ENCODE measurements around the gene NADSYN1.
A peak's percentile ranks its signal among the peaks of the same experiment; 100 is the strongest.

Gene NADSYN1

GRCh38 chr11:71453037-71453917 is at the start of gene NADSYN1:
TSS of gene NADSYN1 (plus strand) at chr11:71453203. CDS start at chr11:71453297, 94 bp downstream.
- no peak for TF ChIP-seq CTCF (conservative IDR thresholded peaks at IDR 0.05)
- H3K27ac ChIP-seq = peak within 1 kb of the TSS; percentile 98

GRCh38 chr11:71404209-71404608 is 48.8 kb upstream of the NADSYN1 start:
- H3K27ac ChIP-seq = no peak overlapping the region
- no peak for TF ChIP-seq CTCF (conservative IDR thresholded peaks at IDR 0.05)

GRCh38 chr11:71406681-71407080 is 46.3 kb upstream of the NADSYN1 start:
- no peak for TF ChIP-seq CTCF (conservative IDR thresholded peaks at IDR 0.05)
- no peak overlapping the region for H3K27ac ChIP-seq

- no peak for TF ChIP-seq CTCF (conservative IDR thresholded peaks at IDR 0.05)
These were observed 45.6 kb upstream of the NADSYN1 start for GRCh38 chr11:71407356-71407755.

GRCh38 chr11:71408826-71409225 is 44.2 kb upstream of the NADSYN1 start:
- TF ChIP-seq CTCF (conservative IDR thresholded peaks at IDR 0.05) = no peak
- H3K27ac ChIP-seq = no peak overlapping the region

More at GRCh38 chr11:71407356-71407755, 45.6 kb upstream of the NADSYN1 start:
- no peak overlapping the region for H3K27ac ChIP-seq

- no peak overlapping the region for H3K27ac ChIP-seq
- TF ChIP-seq CTCF (conservative IDR thresholded peaks at IDR 0.05) = no peak
These were observed 42.5 kb upstream of the NADSYN1 start for GRCh38 chr11:71410363-71410966.

- TF ChIP-seq CTCF (conservative IDR thresholded peaks at IDR 0.05) = no peak
- no peak overlapping the region for H3K27ac ChIP-seq
These were observed 38.4 kb upstream of the NADSYN1 start for GRCh38 chr11:71414645-71415044.
